Measurements from ENCODE around the gene TNS3.
A peak's percentile ranks its signal among the peaks of the same experiment; 100 is the strongest.

TNS3 gene

GRCh38 chr7:47400741-47401206 lies 181.1 kb downstream of the TNS3 start:
- DNase-seq = no peak

- DNase-seq = no peak
Measured at GRCh38 chr7:47400001-47400400, 181.9 kb downstream of the TNS3 start.

- no peak for DNase-seq
Measured at GRCh38 chr7:47394751-47395252, 187.1 kb downstream of the TNS3 start.

- no peak for DNase-seq
Measured at GRCh38 chr7:47394216-47394615, 187.7 kb downstream of the TNS3 start.

GRCh38 chr7:47393406-47393805 lies 188.5 kb downstream of the TNS3 start:
- no peak for DNase-seq

- DNase-seq = no peak
Measured at GRCh38 chr7:47392241-47392759, 189.6 kb downstream of the TNS3 start.

- no peak for DNase-seq
Measured at GRCh38 chr7:47391726-47392125, 190.2 kb downstream of the TNS3 start.

- DNase-seq = no peak
Measured at GRCh38 chr7:47390914-47391313, 191.0 kb downstream of the TNS3 start.

- no peak for DNase-seq
Measured at GRCh38 chr7:47389923-47390630, 191.8 kb downstream of the TNS3 start.

GRCh38 chr7:47389171-47389922 lies 192.6 kb downstream of the TNS3 start:
- no peak for DNase-seq

GRCh38 chr7:47387506-47387905 lies 194.4 kb downstream of the TNS3 start:
- DNase-seq = no peak

GRCh38 chr7:47386273-47386835 lies 195.6 kb downstream of the TNS3 start:
- no peak for DNase-seq

GRCh38 chr7:47385536-47386125 lies 196.3 kb downstream of the TNS3 start:
- no peak for DNase-seq

GRCh38 chr7:47384755-47385535 lies 197.0 kb downstream of the TNS3 start:
- DNase-seq = no peak

- no peak for DNase-seq
Measured at GRCh38 chr7:47383696-47384445, 198.0 kb downstream of the TNS3 start.

GRCh38 chr7:47383072-47383471 lies 198.8 kb downstream of the TNS3 start:
- DNase-seq = no peak

GRCh38 chr7:47382200-47382599 lies 199.7 kb downstream of the TNS3 start:
- no peak for DNase-seq

GRCh38 chr7:47381134-47381495 lies 200.8 kb downstream of the TNS3 start:
- no peak for DNase-seq

- peak; percentile 43 for DNase-seq
Measured at GRCh38 chr7:47380325-47381133, 201.4 kb downstream of the TNS3 start.

- no peak for DNase-seq
Measured at GRCh38 chr7:47379629-47380324, 202.1 kb downstream of the TNS3 start.

All from OCI-M1 (cell line).